A673 (cell line): ENCODE data around the gene SFXN1. TPM values are rescaled to one million over a fixed set of nuclear protein-coding genes. Genes with fewer than 3 reads are reported as not detected.

ENCODE experiments used
- BruUV-seq: library from RNA; stranded (reverse); fragments of 400-500 nt; replicated peaks from 2 replicates; lab custom pipeline; 2021; lab: Mats Ljungman, UMichigan
- CTCF ChIA-PET: fragments of 300-600 bp; sonication (Branson Sonifier 250); formaldehyde crosslinking; loops from one replicate; lab custom pipeline; 2022; ENCODE audit warnings: antibody characterized with exemption; lab: Charles Lee
- POLR2A ChIA-PET: fragments of 300-600 bp; sonication (Branson Sonifier 250); formaldehyde crosslinking; loops from one replicate; lab custom pipeline; 2022; ENCODE audit warnings: antibody characterized with exemption; ENCODE audit not compliant: low non-redundant PET; lab: Charles Lee
- DNase-seq: peaks from one replicate; pipeline ENCODE4 v3.0.0-alpha.2; 2015; ENCODE audit warnings: low spot score
- H3K27ac ChIP-seq: fragments of 200-600 bp; sonication (generic); 2 replicates; pipeline ENCODE4 v1.5.1; 2016; ENCODE audit warnings: mixed run types, low read depth, mild to moderate bottlenecking, mixed read lengths, antibody characterized with exemption, low read length; ENCODE audit not compliant: poor library complexity, severe bottlenecking
- H3K27me3 ChIP-seq: fragments of 200-600 bp; sonication (generic); replicated peaks from 2 replicates; pipeline ENCODE4 v1.6.1; 2017; ENCODE audit warnings: mixed run types, low read depth, mild to moderate bottlenecking, mixed read lengths, antibody characterized with exemption, low read length; ENCODE audit not compliant: insufficient read depth, poor library complexity
- H3K36me3 ChIP-seq: fragments of 200-600 bp; sonication (generic); 2 replicates; pipeline ENCODE4 v1.6.1; 2016; ENCODE audit warnings: mixed run types, mild to moderate bottlenecking, mixed read lengths, antibody characterized with exemption, low read length; ENCODE audit not compliant: insufficient read depth, poor library complexity, severe bottlenecking
- H3K4me1 ChIP-seq: fragments of 200-600 bp; sonication (generic); 2 replicates; pipeline ENCODE4 v1.6.1; 2017; ENCODE audit warnings: mixed run types, mild to moderate bottlenecking, mixed read lengths, antibody characterized with exemption, low read length; ENCODE audit not compliant: insufficient read depth, poor library complexity, severe bottlenecking
- H3K4me3 ChIP-seq: fragments of 200-600 bp; sonication (generic); 2 replicates; pipeline ENCODE4 v1.5.1; 2016; ENCODE audit warnings: low read depth, mixed run types, mild to moderate bottlenecking, mixed read lengths, low read length; ENCODE audit not compliant: poor library complexity, severe bottlenecking
- H3K9me3 ChIP-seq: fragments of 200-600 bp; sonication (generic); 2 replicates; pipeline ENCODE4 v1.6.1; 2016; ENCODE audit warnings: mixed run types, low read depth, mild to moderate bottlenecking, mixed read lengths, antibody characterized with exemption, low read length; ENCODE audit not compliant: poor library complexity, severe bottlenecking
- CTCF ChIP-seq: fragments of 300-800, 200-600 bp; sonication (generic); conservative IDR thresholded peaks from 2 replicates; pipeline ENCODE4 v1.5.1; 2017; ENCODE audit warnings: low read depth, mild to moderate bottlenecking, antibody characterized with exemption, low read length, moderate library complexity, mixed read lengths
- EZH2 ChIP-seq: fragments of 200-600 bp; sonication (generic); IDR thresholded peaks from 2 replicates; pipeline ENCODE4 v1.6.1; 2017; ENCODE audit warnings: borderline replicate concordance, low read depth, mild to moderate bottlenecking, mixed read lengths, antibody characterized with exemption, low read length; ENCODE audit not compliant: poor library complexity, severe bottlenecking
- intact Hi-C: fragments of 100-400 bp; cut with micrococcal nuclease; formaldehyde crosslinking; loops from one replicate; pipeline ENCODE4 v1.10.0; 2022; ENCODE audit not compliant: unreplicated experiment
- total RNA-seq: library from RNA; stranded (reverse); gene quantifications from 2 replicates; pipeline ENCODE4 v1.2.3, GENCODE V29; 2021

Gene SFXN1
- total RNA-seq, 1 experiment from 2014 or later: 108 TPM

GRCh38 chr5:175466700-175467318, 11.6 kb upstream of the SFXN1 start:
- H3K27me3 ChIP-seq: peaks cover 23% of the 10 kb centered on the region
- intact Hi-C loops: no loop called here
- no peak for TF ChIP-seq EZH2
- no peak for TF ChIP-seq CTCF
- H3K4me1 ChIP-seq: no peaks in the 10 kb centered on the region
- H3K4me3 ChIP-seq: no peak overlapping the region
- BruUV-seq: no TSS peak
- H3K27ac ChIP-seq: no peak overlapping the region
- POLR2A ChIA-PET: no interaction called here
- CTCF ChIA-PET: no interaction called here
- H3K36me3 ChIP-seq: no peaks in the 10 kb centered on the region
- DNase-seq: no peak
- H3K9me3 ChIP-seq: no peaks in the 10 kb centered on the region

- CTCF ChIA-PET: no interaction called here
- no peaks in the 10 kb centered on the region for H3K36me3 ChIP-seq
- intact Hi-C loops: no loop called here
- no peaks in the 10 kb centered on the region for H3K4me1 ChIP-seq
- no peak overlapping the region for H3K27ac ChIP-seq
- no peak overlapping the region for H3K4me3 ChIP-seq
- H3K9me3 ChIP-seq: no peaks in the 10 kb centered on the region
- POLR2A ChIA-PET: no interaction called here
- H3K27me3 ChIP-seq: peaks cover 23% of the 10 kb centered on the region
- BruUV-seq: no TSS peak
- TF ChIP-seq EZH2 (no peak), CTCF (no peak)
- no peak for DNase-seq
Measured at GRCh38 chr5:175467983-175468690, 10.2 kb upstream of the SFXN1 start.

DNA sequence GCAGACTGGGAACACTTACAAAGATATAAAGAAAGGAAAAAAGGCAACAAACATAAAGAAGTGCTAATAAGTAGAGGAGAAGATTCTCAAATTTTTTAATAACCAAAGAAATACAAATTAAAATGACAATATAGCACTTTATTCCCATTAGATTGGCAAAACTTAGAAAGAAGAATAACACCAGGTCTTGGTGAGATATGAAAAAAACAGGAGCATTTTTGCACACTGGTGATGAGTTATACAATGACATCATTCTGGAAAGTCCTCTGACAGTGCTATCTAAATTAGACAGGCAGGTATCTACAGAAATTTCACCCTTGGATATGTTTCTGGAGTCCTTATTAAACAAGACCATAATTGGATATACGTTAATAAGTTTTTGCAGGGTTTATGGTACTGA, 9.5 kb upstream of the SFXN1 start:
- CTCF ChIA-PET: no interaction called here
- Histone ChIP-seq H3K27ac (no peak overlapping the region), H3K9me3 (no peaks in the 10 kb centered on the region), H3K27me3 (peaks cover 23% of the 10 kb centered on the region), H3K36me3 (no peaks in the 10 kb centered on the region), H3K4me1 (no peaks in the 10 kb centered on the region), H3K4me3 (no peak overlapping the region)
- POLR2A ChIA-PET: no interaction called here
- BruUV-seq: no TSS peak
- no peak for TF ChIP-seq EZH2
- no peak for TF ChIP-seq CTCF
- intact Hi-C loops: no loop called here
- no peak for DNase-seq
